Colonic mucosa (tissue), 4 donors: ENCODE measurements around the gene DTWD1. TPM values are rescaled to one million over a fixed set of nuclear protein-coding genes. Genes with fewer than 3 reads are reported as not detected.

Source experiments
- DNase-seq: peaks from one replicate; pipeline ENCODE4 v3.0.0-alpha.2; 2020
- H3K27ac ChIP-seq: fragments of 200-600 bp; one replicate; pipeline ENCODE4 v1.8.0; 2021
- H3K27me3 ChIP-seq: fragments of 200-600 bp; one replicate; pipeline ENCODE4 v1.8.0; 2021
- H3K36me3 ChIP-seq: fragments of 200-600 bp; one replicate; pipeline ENCODE4 v1.8.0; 2021
- H3K4me1 ChIP-seq: fragments of 200-600 bp; one replicate; pipeline ENCODE4 v1.8.0; 2021; ENCODE audit warnings: mild to moderate bottlenecking
- H3K4me3 ChIP-seq: fragments of 200-600 bp; one replicate; pipeline ENCODE4 v1.8.0; 2021
- H3K9ac ChIP-seq, 2 donors: one replicate each; pipeline ENCODE4 v1.7.0; 2013; ENCODE audit warnings: control low read depth in 2 of 2, low read depth in 2 of 2, low read length in 2 of 2
- H3K9me3 ChIP-seq: fragments of 200-600 bp; one replicate; pipeline ENCODE4 v1.8.0; 2021
- intact Hi-C: fragments of 100-400 bp; cut with DNase I; formaldehyde crosslinking; loops from one replicate; pipeline ENCODE4 v1.14.1; 2022
- total RNA-seq, 2 donors: library from RNA; stranded (reverse); fragmentation: NEBNext Ultra II Directional in 1 of 2; extraction: Animal tissue kit (Norgen Biotek cat#: 25700) in 1 of 2; gene quantifications; one replicate each; pipeline ENCODE4 v1.2.1, GENCODE V29; 2021
- TF ChIP-seq, protein P1 (sequence below): fragments of 200-600 bp; IDR thresholded peaks from one replicate; pipeline ENCODE4 v1.8.0; 2022; ENCODE audit warnings: antibody characterized with exemption, mild to moderate bottlenecking
- donor health status: healthy.
- donor health status: DM: no; HTN: no; CAD: no.
- donor health status: DM: no; HTN: no; CAD: no.

DTWD1 gene
- total RNA-seq, 2 donors from 2014 or later, result 18.4 to 18.7 TPM

DNA sequence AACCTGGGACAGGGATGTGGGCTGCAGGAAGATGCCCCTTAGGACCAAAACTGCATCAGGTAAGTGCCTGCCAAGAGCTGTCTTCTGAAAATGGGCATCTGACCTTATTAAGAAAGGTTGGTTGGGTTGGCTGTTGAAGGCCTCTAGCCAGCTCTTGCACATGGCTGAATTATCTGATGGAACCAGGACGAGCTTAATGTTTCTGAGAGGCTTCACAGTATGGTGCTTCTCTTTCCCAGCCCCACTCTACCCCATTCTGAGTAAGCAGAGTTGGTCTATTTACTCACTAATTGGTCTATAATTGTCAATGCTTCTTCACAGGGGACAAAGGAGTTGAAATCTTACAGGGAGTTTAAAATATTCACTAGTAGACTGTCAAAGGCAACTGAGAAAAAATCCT, 48.4 kb downstream of the DTWD1 start:
- H3K4me1 ChIP-seq, result no peaks in the 10 kb centered on the region
- intact Hi-C loops, result no loop called here
- no peak for DNase-seq

DNA sequence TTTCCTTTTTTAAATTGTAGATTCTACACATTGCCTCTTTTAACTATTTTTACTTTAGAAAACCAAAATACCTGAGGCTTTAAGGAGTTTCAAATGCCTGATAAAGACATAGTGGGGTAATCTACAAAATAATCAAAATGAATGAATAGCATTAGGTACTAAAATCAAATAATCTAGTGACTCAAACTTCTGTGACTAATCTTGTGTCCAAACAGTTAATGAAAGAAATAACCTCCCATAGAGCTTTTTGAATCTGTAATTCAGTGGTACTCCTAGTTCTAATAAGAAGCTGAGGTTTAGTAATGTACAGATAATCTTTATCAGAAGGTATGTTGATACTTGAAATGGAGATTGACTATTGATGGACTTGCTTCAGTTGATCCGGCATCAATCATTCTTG, 53.0 kb downstream of the DTWD1 start:
- DNase-seq, result no peak
- intact Hi-C loops, result no loop called here
- Histone ChIP-seq H3K9ac (no peak overlapping the region), H3K36me3 (no peaks in the 10 kb centered on the region), H3K9me3 (no peaks in the 10 kb centered on the region), H3K4me1 (no peaks in the 10 kb centered on the region), H3K27me3 (no peaks in the 10 kb centered on the region), H3K27ac (no peak overlapping the region), H3K4me3 (no peak overlapping the region)
- TF ChIP-seq, protein P1, sequence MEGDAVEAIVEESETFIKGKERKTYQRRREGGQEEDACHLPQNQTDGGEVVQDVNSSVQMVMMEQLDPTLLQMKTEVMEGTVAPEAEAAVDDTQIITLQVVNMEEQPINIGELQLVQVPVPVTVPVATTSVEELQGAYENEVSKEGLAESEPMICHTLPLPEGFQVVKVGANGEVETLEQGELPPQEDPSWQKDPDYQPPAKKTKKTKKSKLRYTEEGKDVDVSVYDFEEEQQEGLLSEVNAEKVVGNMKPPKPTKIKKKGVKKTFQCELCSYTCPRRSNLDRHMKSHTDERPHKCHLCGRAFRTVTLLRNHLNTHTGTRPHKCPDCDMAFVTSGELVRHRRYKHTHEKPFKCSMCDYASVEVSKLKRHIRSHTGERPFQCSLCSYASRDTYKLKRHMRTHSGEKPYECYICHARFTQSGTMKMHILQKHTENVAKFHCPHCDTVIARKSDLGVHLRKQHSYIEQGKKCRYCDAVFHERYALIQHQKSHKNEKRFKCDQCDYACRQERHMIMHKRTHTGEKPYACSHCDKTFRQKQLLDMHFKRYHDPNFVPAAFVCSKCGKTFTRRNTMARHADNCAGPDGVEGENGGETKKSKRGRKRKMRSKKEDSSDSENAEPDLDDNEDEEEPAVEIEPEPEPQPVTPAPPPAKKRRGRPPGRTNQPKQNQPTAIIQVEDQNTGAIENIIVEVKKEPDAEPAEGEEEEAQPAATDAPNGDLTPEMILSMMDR, result no peak

More for the DNA sequence above, 48.4 kb downstream of the DTWD1 start:
- no peaks in the 10 kb centered on the region for H3K27me3 ChIP-seq
- H3K9me3 ChIP-seq, result no peaks in the 10 kb centered on the region
- no peaks in the 10 kb centered on the region for H3K36me3 ChIP-seq
- H3K27ac ChIP-seq, result no peak overlapping the region
- no peak overlapping the region for H3K4me3 ChIP-seq
- H3K9ac ChIP-seq, result no peak overlapping the region
- TF ChIP-seq, protein P1, result no peak

DNA sequence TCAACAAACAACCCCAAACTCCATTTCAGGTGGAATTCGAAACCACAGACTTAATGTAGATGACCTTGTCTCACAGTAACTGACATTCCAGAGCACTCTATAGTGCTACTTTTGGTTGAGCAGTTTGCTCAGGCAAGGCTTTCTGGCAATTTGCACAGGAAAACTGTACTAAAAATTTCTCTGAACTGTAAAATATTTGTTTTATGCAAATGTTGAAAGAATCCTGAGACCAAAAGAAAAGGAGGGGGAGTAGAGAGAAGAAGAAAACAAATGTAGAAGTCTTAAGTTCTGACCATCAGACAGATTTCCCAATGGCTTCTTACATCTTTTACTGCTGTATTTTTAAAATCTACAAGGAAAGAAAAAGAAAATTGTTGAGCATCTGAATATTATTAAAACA, 53.5 kb downstream of the DTWD1 start:
- Histone ChIP-seq H3K27me3 (no peaks in the 10 kb centered on the region), H3K9me3 (no peaks in the 10 kb centered on the region), H3K27ac (no peak overlapping the region), H3K9ac (no peak overlapping the region), H3K36me3 (no peaks in the 10 kb centered on the region), H3K4me3 (no peak overlapping the region), H3K4me1 (no peaks in the 10 kb centered on the region)
- no peak for DNase-seq
- intact Hi-C loops, result no loop called here
- TF ChIP-seq, protein P1, result no peak

DNA sequence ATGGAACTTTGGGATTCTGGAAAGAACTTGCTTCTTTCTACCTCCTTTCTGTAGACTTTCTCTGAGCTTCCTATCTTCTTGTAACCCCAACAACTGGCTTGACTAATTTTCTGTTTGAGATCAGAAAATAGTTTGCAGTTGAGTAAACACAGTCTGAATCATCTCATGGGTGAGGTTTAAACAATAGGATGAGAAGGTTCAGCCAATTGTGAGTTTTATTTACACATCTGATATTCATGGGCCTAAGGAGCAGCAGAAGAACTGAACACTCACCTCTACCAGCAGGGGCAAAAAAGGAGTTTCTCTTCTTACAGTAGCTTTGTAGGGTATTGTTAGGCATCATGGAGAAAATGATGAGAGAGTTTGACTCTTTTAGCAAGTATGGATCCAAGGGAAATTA, 54.2 kb downstream of the DTWD1 start:
- no peak for DNase-seq
- Histone ChIP-seq H3K36me3 (no peaks in the 10 kb centered on the region), H3K27me3 (no peaks in the 10 kb centered on the region), H3K4me1 (no peaks in the 10 kb centered on the region), H3K27ac (no peak overlapping the region), H3K4me3 (no peak overlapping the region), H3K9me3 (no peaks in the 10 kb centered on the region), H3K9ac (no peak overlapping the region)
- TF ChIP-seq, protein P1, result no peak
- intact Hi-C loops, result no loop called here

DNA sequence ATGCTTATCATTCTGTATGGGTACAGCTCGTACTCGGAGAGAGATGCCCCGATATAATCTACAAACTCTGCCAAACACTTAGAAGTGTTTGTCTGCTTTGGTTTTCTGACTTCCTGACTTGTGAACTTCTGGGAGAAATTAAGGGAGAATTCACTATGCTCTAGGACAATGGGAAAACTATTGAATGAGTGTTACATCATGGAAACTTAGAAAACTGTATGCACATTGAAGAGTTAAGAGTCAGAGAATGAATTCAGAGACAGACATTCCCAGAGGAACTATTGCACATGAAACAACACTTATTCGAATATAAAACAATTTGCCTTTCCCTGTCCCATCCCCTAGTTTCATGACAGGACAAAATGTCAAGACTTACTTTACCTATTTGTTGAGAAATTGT, 57.8 kb downstream of the DTWD1 start:
- Histone ChIP-seq H3K27me3 (no peaks in the 10 kb centered on the region), H3K4me1 (no peaks in the 10 kb centered on the region), H3K9ac (no peak overlapping the region), H3K36me3 (no peaks in the 10 kb centered on the region), H3K9me3 (no peaks in the 10 kb centered on the region), H3K4me3 (no peak overlapping the region), H3K27ac (no peak overlapping the region)
- TF ChIP-seq, protein P1, result no peak
- intact Hi-C loops, result no loop called here
- DNase-seq, result no peak

DNA sequence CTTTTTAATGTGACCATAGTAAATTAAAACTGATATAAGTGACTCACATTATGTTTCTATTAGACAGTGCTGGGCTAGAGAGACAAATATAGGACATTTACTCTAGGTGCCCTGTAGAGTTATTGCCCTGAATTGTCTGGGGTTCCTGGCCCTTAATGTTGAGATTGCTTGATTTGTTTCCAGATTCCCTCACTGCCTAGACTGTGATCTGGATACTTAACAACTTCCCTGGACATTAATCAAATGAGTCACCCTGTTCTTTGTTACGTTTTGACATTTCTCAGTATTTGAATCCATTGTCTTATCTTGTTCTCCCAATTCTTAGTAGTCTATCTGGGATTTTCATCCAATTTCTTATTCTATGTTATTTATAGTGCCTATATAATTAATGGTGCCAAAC, 65.8 kb downstream of the DTWD1 start:
- DNase-seq, result no peak
- no peaks in the 10 kb centered on the region for H3K4me1 ChIP-seq
- no peak overlapping the region for H3K4me3 ChIP-seq
- intact Hi-C loops, result no loop called here
- H3K9me3 ChIP-seq, result no peaks in the 10 kb centered on the region
- no peaks in the 10 kb centered on the region for H3K36me3 ChIP-seq
- no peak overlapping the region for H3K27ac ChIP-seq
- no peak overlapping the region for H3K9ac ChIP-seq
- TF ChIP-seq, protein P1, result no peak
- H3K27me3 ChIP-seq, result no peaks in the 10 kb centered on the region
